A673 (cell line): ENCODE data around the gene TSPAN5. TPM values are rescaled to one million over a fixed set of nuclear protein-coding genes. Genes with fewer than 3 reads are reported as not detected.

Experiments
- BruUV-seq: library from RNA; stranded (reverse); fragments of 400-500 nt; replicated peaks from 2 replicates; lab custom pipeline; 2021; lab: Mats Ljungman, UMichigan
- CTCF ChIA-PET: fragments of 300-600 bp; sonication (Branson Sonifier 250); formaldehyde crosslinking; loops from one replicate; lab custom pipeline; 2022; ENCODE audit warnings: antibody characterized with exemption; lab: Charles Lee
- POLR2A ChIA-PET: fragments of 300-600 bp; sonication (Branson Sonifier 250); formaldehyde crosslinking; loops from one replicate; lab custom pipeline; 2022; ENCODE audit warnings: antibody characterized with exemption; ENCODE audit not compliant: low non-redundant PET; lab: Charles Lee
- DNase-seq: peaks from one replicate; pipeline ENCODE4 v3.0.0-alpha.2; 2015; ENCODE audit warnings: low spot score
- H3K27ac ChIP-seq: fragments of 200-600 bp; sonication (generic); 2 replicates; pipeline ENCODE4 v1.5.1; 2016; ENCODE audit warnings: mixed run types, low read depth, mild to moderate bottlenecking, mixed read lengths, antibody characterized with exemption, low read length; ENCODE audit not compliant: poor library complexity, severe bottlenecking
- H3K27me3 ChIP-seq: fragments of 200-600 bp; sonication (generic); replicated peaks from 2 replicates; pipeline ENCODE4 v1.6.1; 2017; ENCODE audit warnings: mixed run types, low read depth, mild to moderate bottlenecking, mixed read lengths, antibody characterized with exemption, low read length; ENCODE audit not compliant: insufficient read depth, poor library complexity
- H3K36me3 ChIP-seq: fragments of 200-600 bp; sonication (generic); 2 replicates; pipeline ENCODE4 v1.6.1; 2016; ENCODE audit warnings: mixed run types, mild to moderate bottlenecking, mixed read lengths, antibody characterized with exemption, low read length; ENCODE audit not compliant: insufficient read depth, poor library complexity, severe bottlenecking
- H3K4me1 ChIP-seq: fragments of 200-600 bp; sonication (generic); 2 replicates; pipeline ENCODE4 v1.6.1; 2017; ENCODE audit warnings: mixed run types, mild to moderate bottlenecking, mixed read lengths, antibody characterized with exemption, low read length; ENCODE audit not compliant: insufficient read depth, poor library complexity, severe bottlenecking
- H3K4me3 ChIP-seq: fragments of 200-600 bp; sonication (generic); 2 replicates; pipeline ENCODE4 v1.5.1; 2016; ENCODE audit warnings: low read depth, mixed run types, mild to moderate bottlenecking, mixed read lengths, low read length; ENCODE audit not compliant: poor library complexity, severe bottlenecking
- H3K9me3 ChIP-seq: fragments of 200-600 bp; sonication (generic); 2 replicates; pipeline ENCODE4 v1.6.1; 2016; ENCODE audit warnings: mixed run types, low read depth, mild to moderate bottlenecking, mixed read lengths, antibody characterized with exemption, low read length; ENCODE audit not compliant: poor library complexity, severe bottlenecking
- EZH2 ChIP-seq: fragments of 200-600 bp; sonication (generic); IDR thresholded peaks from 2 replicates; pipeline ENCODE4 v1.6.1; 2017; ENCODE audit warnings: borderline replicate concordance, low read depth, mild to moderate bottlenecking, mixed read lengths, antibody characterized with exemption, low read length; ENCODE audit not compliant: poor library complexity, severe bottlenecking
- intact Hi-C: fragments of 100-400 bp; cut with micrococcal nuclease; formaldehyde crosslinking; loops from one replicate; pipeline ENCODE4 v1.10.0; 2022; ENCODE audit not compliant: unreplicated experiment
- total RNA-seq: library from RNA; stranded (reverse); gene quantifications from 2 replicates; pipeline ENCODE4 v1.2.3, GENCODE V29; 2021
- TF ChIP-seq, protein P1 (sequence below): fragments of 300-800, 200-600 bp; sonication (generic); conservative IDR thresholded peaks from 2 replicates; pipeline ENCODE4 v1.5.1; 2017; ENCODE audit warnings: low read depth, mild to moderate bottlenecking, antibody characterized with exemption, low read length, moderate library complexity, mixed read lengths

TSPAN5 gene
- total RNA-seq, 1 experiment from 2014 or later: 15.2 TPM

DNA sequence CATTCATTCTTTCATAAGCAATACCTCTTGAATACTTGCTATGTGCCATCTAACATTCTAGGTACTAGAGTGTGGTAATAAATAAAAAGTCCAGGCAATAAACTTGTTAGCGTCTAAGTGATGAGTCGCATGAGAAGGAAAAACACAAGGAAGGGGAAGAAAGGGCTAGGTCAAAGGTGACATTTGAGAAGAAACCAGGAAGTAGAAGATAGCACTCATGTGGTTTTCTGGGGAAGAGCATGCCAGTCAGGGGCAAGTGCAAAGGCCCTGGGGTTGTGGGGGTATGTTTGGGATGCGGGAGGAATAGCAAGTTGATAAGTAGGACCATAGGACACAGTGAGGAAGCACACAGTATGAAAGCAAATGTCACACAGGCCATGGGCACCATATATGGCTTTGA, 157.0 kb downstream of the TSPAN5 start:
- ChIA-PET CTCF (no interaction called here), POLR2A (no interaction called here)
- Histone ChIP-seq H3K9me3 (no peaks in the 10 kb centered on the region), H3K27me3 (no peaks in the 10 kb centered on the region), H3K27ac (no peak overlapping the region), H3K36me3 (no peaks in the 10 kb centered on the region), H3K4me3 (no peak overlapping the region), H3K4me1 (no peaks in the 10 kb centered on the region)
- intact Hi-C loops: no loop called here
- no peak for TF ChIP-seq EZH2
- TF ChIP-seq, protein P1, sequence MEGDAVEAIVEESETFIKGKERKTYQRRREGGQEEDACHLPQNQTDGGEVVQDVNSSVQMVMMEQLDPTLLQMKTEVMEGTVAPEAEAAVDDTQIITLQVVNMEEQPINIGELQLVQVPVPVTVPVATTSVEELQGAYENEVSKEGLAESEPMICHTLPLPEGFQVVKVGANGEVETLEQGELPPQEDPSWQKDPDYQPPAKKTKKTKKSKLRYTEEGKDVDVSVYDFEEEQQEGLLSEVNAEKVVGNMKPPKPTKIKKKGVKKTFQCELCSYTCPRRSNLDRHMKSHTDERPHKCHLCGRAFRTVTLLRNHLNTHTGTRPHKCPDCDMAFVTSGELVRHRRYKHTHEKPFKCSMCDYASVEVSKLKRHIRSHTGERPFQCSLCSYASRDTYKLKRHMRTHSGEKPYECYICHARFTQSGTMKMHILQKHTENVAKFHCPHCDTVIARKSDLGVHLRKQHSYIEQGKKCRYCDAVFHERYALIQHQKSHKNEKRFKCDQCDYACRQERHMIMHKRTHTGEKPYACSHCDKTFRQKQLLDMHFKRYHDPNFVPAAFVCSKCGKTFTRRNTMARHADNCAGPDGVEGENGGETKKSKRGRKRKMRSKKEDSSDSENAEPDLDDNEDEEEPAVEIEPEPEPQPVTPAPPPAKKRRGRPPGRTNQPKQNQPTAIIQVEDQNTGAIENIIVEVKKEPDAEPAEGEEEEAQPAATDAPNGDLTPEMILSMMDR: no peak
- DNase-seq: no peak
- BruUV-seq: no TSS peak

DNA sequence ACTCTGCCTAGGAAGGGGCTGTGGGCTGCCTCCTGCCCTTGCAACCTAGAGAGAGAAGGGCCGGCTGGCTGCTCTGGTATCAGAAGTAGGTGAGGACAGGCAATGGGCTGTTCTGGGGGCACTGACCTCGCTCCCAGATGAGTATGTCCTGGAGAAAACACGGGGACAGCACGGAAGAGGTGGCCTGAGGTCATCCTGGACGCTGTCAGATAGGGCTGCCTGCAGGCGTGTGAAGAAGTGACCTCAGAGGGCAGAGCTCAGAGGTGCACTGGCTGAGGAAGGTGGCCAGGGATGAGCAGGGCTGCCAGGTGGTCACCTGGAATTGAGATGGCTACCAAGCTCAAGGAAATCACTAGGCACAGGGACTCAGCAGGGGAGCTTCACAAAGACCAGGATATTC, 159.6 kb downstream of the TSPAN5 start:
- no peak for DNase-seq
- POLR2A ChIA-PET: no interaction called here
- Histone ChIP-seq H3K36me3 (no peaks in the 10 kb centered on the region), H3K27me3 (no peaks in the 10 kb centered on the region), H3K27ac (no peak overlapping the region), H3K4me1 (no peaks in the 10 kb centered on the region), H3K4me3 (no peak overlapping the region), H3K9me3 (no peaks in the 10 kb centered on the region)
- CTCF ChIA-PET: no interaction called here
- no TSS peak for BruUV-seq
- intact Hi-C loops: no loop called here
- no peak for TF ChIP-seq EZH2
- TF ChIP-seq, protein P1: no peak

DNA sequence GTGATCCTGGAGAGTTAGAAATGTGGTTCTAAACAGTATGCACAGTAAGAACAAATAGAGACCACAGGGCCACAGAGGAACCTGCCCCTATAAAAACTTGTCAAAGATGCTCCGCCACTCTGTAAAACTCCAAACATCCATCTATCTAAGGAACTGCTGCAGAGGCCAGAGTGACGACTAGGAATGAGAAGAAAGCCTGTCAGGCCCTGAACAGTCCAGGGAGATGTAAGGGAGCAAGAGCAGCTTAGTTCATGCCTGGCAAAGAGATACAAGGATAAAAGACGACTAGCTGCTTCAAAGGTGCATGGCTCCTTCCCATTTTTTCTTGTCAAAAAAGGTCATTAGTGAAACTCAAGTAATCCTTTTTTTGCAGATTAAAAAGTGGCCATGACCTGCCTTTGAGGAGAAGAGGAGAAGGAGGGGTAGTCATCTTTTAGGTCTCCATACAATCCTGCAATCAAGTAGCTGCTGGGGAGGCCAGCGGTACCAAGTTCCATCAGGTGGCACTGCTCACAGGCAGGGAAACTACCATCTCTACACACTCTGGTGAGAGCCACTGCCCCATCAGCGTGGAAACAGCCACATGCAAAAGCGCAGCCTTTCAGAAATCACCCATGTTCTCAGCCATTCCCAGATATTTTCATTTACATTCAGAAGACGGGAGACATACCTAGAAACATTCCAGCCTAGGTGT, 162.1 kb downstream of the TSPAN5 start:
- H3K9me3 ChIP-seq: no peaks in the 10 kb centered on the region
- no peak overlapping the region for H3K27ac ChIP-seq
- H3K4me3 ChIP-seq: no peak overlapping the region
- intact Hi-C loops: no loop called here
- no TSS peak for BruUV-seq
- H3K36me3 ChIP-seq: no peaks in the 10 kb centered on the region
- no peak for DNase-seq
- CTCF ChIA-PET: no interaction called here
- POLR2A ChIA-PET: no interaction called here
- TF ChIP-seq, protein P1: no peak
- no peak for TF ChIP-seq EZH2
- no peaks in the 10 kb centered on the region for H3K27me3 ChIP-seq
- H3K4me1 ChIP-seq: no peaks in the 10 kb centered on the region
